ENCODE data around the gene KLHL29. TPM values are rescaled to one million over a fixed set of nuclear protein-coding genes. Genes with fewer than 3 reads are reported as not detected.

The KLHL29 gene
- total RNA-seq, 1 experiment from 2014 or later = 16.7 TPM

GRCh38 chr2:23599006-23599405 lies 214.0 kb downstream of the KLHL29 start:
- Histone ChIP-seq H4K20me1 (ENCODE audit: insufficient read depth) (no peaks in the 10 kb centered on the region), H3K79me2 (ENCODE audit: insufficient read depth, low read length) (no peaks in the 10 kb centered on the region), H3K9ac (ENCODE audit: low read length) (no peak overlapping the region), H3K9me3 (ENCODE audit: control insufficient read depth in 1 of 2, insufficient read depth in 1 of 2, low read depth in 1 of 2, low read length in 2 of 2) (no peaks in the 10 kb centered on the region), H3K9me2 (ENCODE audit: insufficient read depth) (no peaks in the 10 kb centered on the region), H2AFZ (ENCODE audit: low read depth, low read length, poor library complexity, severe bottlenecking) (no peak overlapping the region), H3K36me3 (ENCODE audit: control insufficient read depth in 1 of 2, insufficient read depth in 2 of 2, low read length in 2 of 2) (no peaks in the 10 kb centered on the region), H3K4me1 (ENCODE audit: control insufficient read depth in 1 of 2, insufficient read depth in 2 of 2, low read length in 2 of 2) (0 out of 4 replicates have a peak, but pooled peaks cover 0 to 4% of the 10 kb centered on the region in 2 experiments), H3K27ac (ENCODE audit: low read depth, low read length) (no peak overlapping the region), H3K4me3 (replicated peaks in 1 of 2; ENCODE audit: low read depth in 1 of 2, low read length in 2 of 2) (no peak overlapping the region), H3K27me3 (ENCODE audit: insufficient read depth, low read length) (no peaks in the 10 kb centered on the region), H3K4me2 (ENCODE audit: low read length) (no peak overlapping the region)
- ChIA-PET CTCF (no interaction called here), RAD21 (ENCODE audit: low non-redundant PET in 1 of 2, low total read pairs in 2 of 2, uncharacterized antibody in 2 of 2, unreplicated experiment in 2 of 2) (no interaction called here), POLR2A (no interaction called here)
- TF ChIP-seq POLR2AphosphoS5 (IDR thresholded peaks at IDR 0.05; ENCODE audit: low read depth, low read length) (no peak), ELF1 (IDR thresholded peaks at IDR 0.05; ENCODE audit: borderline replicate concordance, low read depth) (no peak), SP1 (IDR thresholded peaks at IDR 0.05; ENCODE audit: low read depth) (no peak), SRF (IDR thresholded peaks at IDR 0.05; ENCODE audit: low read depth) (no peak), EGR1 (IDR thresholded peaks at IDR 0.05; ENCODE audit: low read depth) (no peak), FOSL1 (IDR thresholded peaks at IDR 0.05; ENCODE audit: low read depth) (no peak), RAD21 (IDR thresholded peaks at IDR 0.05; ENCODE audit: low read depth) (no peak), EZH2phosphoT487 (IDR thresholded peaks at IDR 0.05; ENCODE audit: borderline replicate concordance) (no peak), TCF7L2 (IDR thresholded peaks at IDR 0.05; ENCODE audit: borderline replicate concordance, extremely low read depth, insufficient read depth, insufficient read length) (no peak), ZFX (IDR thresholded peaks at IDR 0.05) (no peak), CEBPB (IDR thresholded peaks at IDR 0.05; ENCODE audit: low read depth) (no peak), EZH2 (IDR thresholded peaks at IDR 0.05) (no peak), POLR2A (IDR thresholded peaks at IDR 0.05; ENCODE audit: borderline replicate concordance, extremely low read depth, insufficient read depth, insufficient read length) (no peak)
- TF ChIP-seq, protein P1, sequence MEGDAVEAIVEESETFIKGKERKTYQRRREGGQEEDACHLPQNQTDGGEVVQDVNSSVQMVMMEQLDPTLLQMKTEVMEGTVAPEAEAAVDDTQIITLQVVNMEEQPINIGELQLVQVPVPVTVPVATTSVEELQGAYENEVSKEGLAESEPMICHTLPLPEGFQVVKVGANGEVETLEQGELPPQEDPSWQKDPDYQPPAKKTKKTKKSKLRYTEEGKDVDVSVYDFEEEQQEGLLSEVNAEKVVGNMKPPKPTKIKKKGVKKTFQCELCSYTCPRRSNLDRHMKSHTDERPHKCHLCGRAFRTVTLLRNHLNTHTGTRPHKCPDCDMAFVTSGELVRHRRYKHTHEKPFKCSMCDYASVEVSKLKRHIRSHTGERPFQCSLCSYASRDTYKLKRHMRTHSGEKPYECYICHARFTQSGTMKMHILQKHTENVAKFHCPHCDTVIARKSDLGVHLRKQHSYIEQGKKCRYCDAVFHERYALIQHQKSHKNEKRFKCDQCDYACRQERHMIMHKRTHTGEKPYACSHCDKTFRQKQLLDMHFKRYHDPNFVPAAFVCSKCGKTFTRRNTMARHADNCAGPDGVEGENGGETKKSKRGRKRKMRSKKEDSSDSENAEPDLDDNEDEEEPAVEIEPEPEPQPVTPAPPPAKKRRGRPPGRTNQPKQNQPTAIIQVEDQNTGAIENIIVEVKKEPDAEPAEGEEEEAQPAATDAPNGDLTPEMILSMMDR (IDR thresholded peaks at IDR 0.05 in 2 of 3, conservative IDR thresholded peaks at IDR 0.05 in 1 of 3; ENCODE audit: borderline replicate concordance in 1 of 3, insufficient read depth in 1 of 3, low read depth in 2 of 3, low read length in 2 of 3) = no peak
- TF ChIP-seq, protein P2, sequence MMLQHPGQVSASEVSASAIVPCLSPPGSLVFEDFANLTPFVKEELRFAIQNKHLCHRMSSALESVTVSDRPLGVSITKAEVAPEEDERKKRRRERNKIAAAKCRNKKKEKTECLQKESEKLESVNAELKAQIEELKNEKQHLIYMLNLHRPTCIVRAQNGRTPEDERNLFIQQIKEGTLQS (IDR thresholded peaks at IDR 0.05) = no peak
- ATAC-seq (no peak), DNase-seq (ENCODE audit: low read depth, low spot score) (no peak)
- intact Hi-C loops (cut with micrococcal nuclease) = no loop called here
- BruUV-seq (replicated peaks) = no TSS peak
